Duodenal mucosa (tissue), 2 donors: ENCODE results near the gene FAM83E.

Experiments
- H3K27ac ChIP-seq: one replicate; pipeline ENCODE4 v1.7.0; 2013; ENCODE audit warnings: low read depth, low read length
- H3K27me3 ChIP-seq, 2 donors: one replicate each; pipeline ENCODE4 v1.7.0; 2013; ENCODE audit warnings: low read length in 2 of 2, control low read depth in 1 of 2; ENCODE audit not compliant: insufficient read depth in 2 of 2, control insufficient read depth in 1 of 2
- H3K36me3 ChIP-seq, 2 donors: one replicate each; pipeline ENCODE4 v1.7.0; 2013; ENCODE audit warnings: low read length in 2 of 2, control low read depth in 1 of 2; ENCODE audit not compliant: insufficient read depth in 2 of 2, control insufficient read depth in 1 of 2
- H3K4me1 ChIP-seq, 2 donors: one replicate each; pipeline ENCODE4 v1.7.0; 2013; ENCODE audit warnings: low read length in 2 of 2, control low read depth in 1 of 2; ENCODE audit not compliant: insufficient read depth in 2 of 2, control insufficient read depth in 1 of 2
- H3K4me3 ChIP-seq, 2 donors: one replicate each; pipeline ENCODE4 v1.7.0; 2013; ENCODE audit warnings: low read length in 2 of 2, low read depth in 1 of 2
- H3K9ac ChIP-seq, 2 donors: one replicate each; pipeline ENCODE4 v1.7.0; 2013; ENCODE audit warnings: low read length in 2 of 2, low read depth in 1 of 2
- H3K9me3 ChIP-seq, 2 donors: one replicate each; pipeline ENCODE4 v1.7.0; 2013; ENCODE audit warnings: low read length in 2 of 2, control low read depth in 1 of 2; ENCODE audit not compliant: control insufficient read depth in 1 of 2

The FAM83E gene

GRCh38 chr19:48642862-48643261, 28.0 kb upstream of the FAM83E start:
- Histone ChIP-seq H3K27me3 (no peaks in the 10 kb centered on the region), H3K27ac (no peak overlapping the region), H3K9me3 (no peaks in the 10 kb centered on the region), H3K4me3 (no peak overlapping the region), H3K36me3 (no peaks in the 10 kb centered on the region), H3K9ac (no peak overlapping the region), H3K4me1 (peaks cover 32 to 39% of the 10 kb centered on the region in 2 donors)

- Histone ChIP-seq H3K4me1 (peaks cover 32 to 39% of the 10 kb centered on the region in 2 donors), H3K36me3 (no peaks in the 10 kb centered on the region), H3K27ac (no peak overlapping the region), H3K4me3 (no peak overlapping the region), H3K9me3 (no peaks in the 10 kb centered on the region), H3K27me3 (no peaks in the 10 kb centered on the region), H3K9ac (no peak overlapping the region)
Measured at GRCh38 chr19:48641850-48642249, 27.0 kb upstream of the FAM83E start.

GRCh38 chr19:48639483-48640375, 24.9 kb upstream of the FAM83E start:
- H3K36me3 ChIP-seq = no peaks in the 10 kb centered on the region
- peaks cover 24 to 31% of the 10 kb centered on the region in 2 donors for H3K4me1 ChIP-seq
- no peaks in the 10 kb centered on the region for H3K9me3 ChIP-seq
- H3K9ac ChIP-seq = peak overlapping the region; percentile 29 to 60
- peak overlapping the region; percentile 57 to 61 for H3K4me3 ChIP-seq
- H3K27ac ChIP-seq = no peak overlapping the region
- H3K27me3 ChIP-seq = no peaks in the 10 kb centered on the region

- no peaks in the 10 kb centered on the region for H3K9me3 ChIP-seq
- no peaks in the 10 kb centered on the region for H3K27me3 ChIP-seq
- peak overlapping the region; percentile 77 for H3K27ac ChIP-seq
- H3K36me3 ChIP-seq = no peaks in the 10 kb centered on the region
- H3K4me1 ChIP-seq = peaks cover 26 to 34% of the 10 kb centered on the region in 2 donors
- peak overlapping the region; percentile 45 to 72 for H3K9ac ChIP-seq
- H3K4me3 ChIP-seq = peak overlapping the region; percentile 66 to 78
Measured at GRCh38 chr19:48638831-48639381, 24.0 kb upstream of the FAM83E start.

- Histone ChIP-seq H3K4me3 (peak overlapping the region; percentile 66 to 78), H3K27ac (peak overlapping the region; percentile 77), H3K9ac (peak overlapping the region; percentile 55 to 79), H3K36me3 (no peaks in the 10 kb centered on the region), H3K27me3 (no peaks in the 10 kb centered on the region), H3K4me1 (peaks cover 33 to 41% of the 10 kb centered on the region in 2 donors), H3K9me3 (no peaks in the 10 kb centered on the region)
Measured at GRCh38 chr19:48637948-48638830, 23.3 kb upstream of the FAM83E start.

GRCh38 chr19:48637449-48637947, 22.6 kb upstream of the FAM83E start:
- Histone ChIP-seq H3K36me3 (peaks cover 0 to 2% of the 10 kb centered on the region in 2 donors), H3K4me1 (peaks cover 40 to 48% of the 10 kb centered on the region in 2 donors), H3K27ac (peak overlapping the region; percentile 77), H3K9me3 (no peaks in the 10 kb centered on the region), H3K9ac (peak overlapping the region; percentile 55 to 79), H3K27me3 (no peaks in the 10 kb centered on the region), H3K4me3 (peak overlapping the region; percentile 80 to 88)

- H3K27ac ChIP-seq = peak within 1 kb of the TSS; percentile 77
- H3K27me3 ChIP-seq = no peaks in the 10 kb centered on the region
- H3K4me1 ChIP-seq = peaks cover 43 to 52% of the 10 kb centered on the region in 2 donors
- no peaks in the 10 kb centered on the region for H3K9me3 ChIP-seq
- H3K36me3 ChIP-seq = peaks cover 0 to 5% of the 10 kb centered on the region in 2 donors
- peak within 1 kb of the TSS; percentile 80 to 88 for H3K4me3 ChIP-seq
- H3K9ac ChIP-seq = peak within 1 kb of the TSS; percentile 79 to 86
Measured at GRCh38 chr19:48636859-48637448, 22.1 kb upstream of the FAM83E start, which contains the start of gene DBP. DBP (minus strand) TSS chr19:48637379; CDS start chr19:48636994, 385 bp downstream.

- no peaks in the 10 kb centered on the region for H3K27me3 ChIP-seq
- peaks cover 44 to 53% of the 10 kb centered on the region in 2 donors for H3K4me1 ChIP-seq
Measured at GRCh38 chr19:48635966-48636858, 21.3 kb upstream of the FAM83E start.

More at GRCh38 chr19:48635966-48636858, 21.3 kb upstream of the FAM83E start:
- no peaks in the 10 kb centered on the region for H3K9me3 ChIP-seq
- peak overlapping the region; percentile 77 for H3K27ac ChIP-seq
- H3K9ac ChIP-seq = peak overlapping the region; percentile 79 to 86
- peaks cover 4 to 10% of the 10 kb centered on the region in 2 donors for H3K36me3 ChIP-seq
- peak overlapping the region; percentile 80 to 88 for H3K4me3 ChIP-seq
